ENCODE results near the gene RTTN. TPM values are rescaled to one million over a fixed set of nuclear protein-coding genes. Genes with fewer than 3 reads are reported as not detected.

Gene RTTN
- total RNA-seq, 1 donor from 2014 or later = 21.0 TPM

GRCh38 chr18:70148039-70148938, 57.2 kb downstream of the RTTN start:
- no peak for TF ChIP-seq CTCF (IDR thresholded peaks at IDR 0.05; ENCODE audit: partially characterized antibody, unreplicated experiment)
- Mint-ChIP-seq H3K27ac (ENCODE audit: unreplicated experiment) (no peak overlapping the region), H3K27me3 (ENCODE audit: unreplicated experiment) (no peaks in the 10 kb centered on the region), H3K4me3 (ENCODE audit: unreplicated experiment) (no peak overlapping the region), H3K9me3 (ENCODE audit: unreplicated experiment) (no peaks in the 10 kb centered on the region), H3K36me3 (ENCODE audit: unreplicated experiment) (peaks cover 4% of the 10 kb centered on the region), H3K4me1 (ENCODE audit: low read depth, unreplicated experiment) (no peaks in the 10 kb centered on the region)
- DNase-seq = no peak

DNA sequence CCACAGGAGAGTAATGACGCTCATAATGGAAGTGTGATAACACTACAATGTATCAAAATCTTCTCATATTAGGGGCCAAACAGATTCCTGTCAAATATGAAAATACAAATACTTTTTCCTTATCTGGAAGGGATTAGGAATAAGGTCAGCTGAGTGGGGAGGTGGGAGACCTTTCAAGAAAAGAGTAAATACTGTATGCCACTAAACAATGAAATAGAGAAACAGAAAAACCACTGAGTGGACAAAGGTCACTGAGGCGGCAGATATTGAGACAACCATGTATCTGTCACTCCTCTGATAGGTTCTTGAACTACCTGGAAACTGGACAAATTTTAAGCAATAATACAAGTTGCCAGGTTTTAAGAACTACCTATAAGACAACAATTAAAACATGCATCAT, 59.3 kb downstream of the RTTN start:
- Mint-ChIP-seq H3K9me3 (ENCODE audit: unreplicated experiment) (no peaks in the 10 kb centered on the region), H3K36me3 (ENCODE audit: unreplicated experiment) (peaks cover 4% of the 10 kb centered on the region), H3K27ac (ENCODE audit: unreplicated experiment) (no peak overlapping the region), H3K27me3 (ENCODE audit: unreplicated experiment) (no peaks in the 10 kb centered on the region), H3K4me3 (ENCODE audit: unreplicated experiment) (no peak overlapping the region), H3K4me1 (ENCODE audit: low read depth, unreplicated experiment) (no peaks in the 10 kb centered on the region)
- DNase-seq = no peak
- TF ChIP-seq CTCF (IDR thresholded peaks at IDR 0.05; ENCODE audit: partially characterized antibody, unreplicated experiment) = no peak

GRCh38 chr18:70142001-70142400, 63.5 kb downstream of the RTTN start:
- Mint-ChIP-seq H3K27ac (ENCODE audit: unreplicated experiment) (no peak overlapping the region), H3K27me3 (ENCODE audit: unreplicated experiment) (no peaks in the 10 kb centered on the region), H3K4me1 (ENCODE audit: low read depth, unreplicated experiment) (no peaks in the 10 kb centered on the region), H3K9me3 (ENCODE audit: unreplicated experiment) (no peaks in the 10 kb centered on the region), H3K36me3 (ENCODE audit: unreplicated experiment) (peaks cover 4% of the 10 kb centered on the region), H3K4me3 (ENCODE audit: unreplicated experiment) (no peak overlapping the region)
- no peak for TF ChIP-seq CTCF (IDR thresholded peaks at IDR 0.05; ENCODE audit: partially characterized antibody, unreplicated experiment)
- DNase-seq = no peak

GRCh38 chr18:70139138-70139537, 66.3 kb downstream of the RTTN start:
- no peak overlapping the region for H3K4me3 Mint-ChIP-seq (ENCODE audit: unreplicated experiment)
- no peak for DNase-seq
- H3K36me3 Mint-ChIP-seq (ENCODE audit: unreplicated experiment) = no peaks in the 10 kb centered on the region
- TF ChIP-seq CTCF (IDR thresholded peaks at IDR 0.05; ENCODE audit: partially characterized antibody, unreplicated experiment) = no peak
- no peaks in the 10 kb centered on the region for H3K27me3 Mint-ChIP-seq (ENCODE audit: unreplicated experiment)
- no peaks in the 10 kb centered on the region for H3K4me1 Mint-ChIP-seq (ENCODE audit: low read depth, unreplicated experiment)
- H3K27ac Mint-ChIP-seq (ENCODE audit: unreplicated experiment) = no peak overlapping the region
- no peaks in the 10 kb centered on the region for H3K9me3 Mint-ChIP-seq (ENCODE audit: unreplicated experiment)

- no peak overlapping the region for H3K4me3 Mint-ChIP-seq (ENCODE audit: unreplicated experiment)
These were observed 69.9 kb downstream of the RTTN start for GRCh38 chr18:70135604-70136003.

More at GRCh38 chr18:70135604-70136003, 69.9 kb downstream of the RTTN start:
- H3K27ac Mint-ChIP-seq (ENCODE audit: unreplicated experiment) = no peak overlapping the region
- H3K36me3 Mint-ChIP-seq (ENCODE audit: unreplicated experiment) = no peaks in the 10 kb centered on the region
- no peak for DNase-seq
- no peaks in the 10 kb centered on the region for H3K4me1 Mint-ChIP-seq (ENCODE audit: low read depth, unreplicated experiment)
- no peaks in the 10 kb centered on the region for H3K9me3 Mint-ChIP-seq (ENCODE audit: unreplicated experiment)
- TF ChIP-seq CTCF (IDR thresholded peaks at IDR 0.05; ENCODE audit: partially characterized antibody, unreplicated experiment) = no peak
- H3K27me3 Mint-ChIP-seq (ENCODE audit: unreplicated experiment) = no peaks in the 10 kb centered on the region

All from glutamatergic neuron (in vitro differentiated cells).